Inflammatory macrophage treated with lipopolysaccharide for 4 hours (primary cell): ENCODE data around the gene EDARADD.
"Not testable (repeated sequence)": the region's sequence is repeated elsewhere in the genome, so short reads cannot be mapped to it uniquely, and the experiment has no call there.

Source experiments
- DNase-seq: peaks from one replicate; pipeline ENCODE4 v3.0.0-alpha.2; 2020

Gene EDARADD

DNA sequence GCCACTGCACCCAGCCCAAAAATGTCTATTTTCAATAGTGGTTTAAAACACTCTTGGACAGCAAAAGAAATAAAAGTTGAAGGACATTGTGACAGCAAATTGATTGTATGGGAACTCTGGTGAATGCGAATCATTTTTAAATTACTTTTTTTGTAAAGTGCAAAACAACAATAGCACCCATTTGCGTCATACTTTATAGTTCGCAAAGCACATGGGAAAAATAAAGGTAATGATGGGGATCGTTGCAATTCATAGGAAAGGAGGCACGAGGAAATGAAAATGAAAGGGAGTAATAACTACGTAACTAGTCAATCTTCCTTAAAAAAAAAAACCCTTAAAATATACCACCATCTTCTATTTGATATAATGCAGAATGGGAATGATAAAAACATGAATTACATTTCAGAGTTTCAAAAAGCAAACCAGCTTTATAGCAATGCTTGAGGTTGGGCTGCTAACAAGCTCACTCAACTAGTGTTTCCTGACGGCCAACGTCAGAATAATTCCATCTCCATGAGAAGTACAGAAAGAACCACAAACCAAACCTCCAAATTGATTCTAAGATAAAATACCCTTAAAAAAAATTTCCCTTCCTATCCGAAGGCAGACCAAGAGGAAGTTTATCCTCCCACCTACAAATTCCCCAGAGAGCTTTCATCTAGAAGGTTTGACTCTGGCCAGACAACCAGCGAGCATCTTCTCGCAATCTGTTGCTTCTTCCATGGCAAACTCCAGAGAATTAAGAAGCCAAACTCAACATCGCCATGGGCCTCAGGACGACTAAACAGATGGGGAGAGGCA is at the start of gene EDARADD:
EDARADD (plus strand) TSS at position 606 of the 801 bp plus-strand sequence; CDS start at position 765, 159 bp downstream.
- DNase-seq = peak; percentile 21

DNA sequence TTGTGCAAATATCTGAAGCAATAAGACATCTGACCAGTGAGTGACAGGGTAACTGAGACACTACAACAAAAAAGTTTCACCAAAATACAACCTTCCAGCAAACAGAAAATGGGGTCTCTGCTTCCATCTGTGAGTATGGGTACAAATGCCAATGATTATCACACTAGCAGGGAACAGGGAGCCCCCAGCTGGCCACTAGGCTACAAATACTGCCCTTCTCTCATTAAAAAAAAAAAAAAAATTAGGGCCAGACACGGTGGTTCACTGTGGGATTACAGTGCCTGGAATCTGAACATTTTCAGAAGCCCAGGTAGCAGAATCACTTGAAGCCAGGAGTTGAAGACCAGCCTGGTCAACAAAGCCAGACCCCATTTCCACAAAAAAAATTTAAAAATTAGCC is 48.4 kb upstream of the EDARADD start:
- DNase-seq = peak; percentile 6

DNA sequence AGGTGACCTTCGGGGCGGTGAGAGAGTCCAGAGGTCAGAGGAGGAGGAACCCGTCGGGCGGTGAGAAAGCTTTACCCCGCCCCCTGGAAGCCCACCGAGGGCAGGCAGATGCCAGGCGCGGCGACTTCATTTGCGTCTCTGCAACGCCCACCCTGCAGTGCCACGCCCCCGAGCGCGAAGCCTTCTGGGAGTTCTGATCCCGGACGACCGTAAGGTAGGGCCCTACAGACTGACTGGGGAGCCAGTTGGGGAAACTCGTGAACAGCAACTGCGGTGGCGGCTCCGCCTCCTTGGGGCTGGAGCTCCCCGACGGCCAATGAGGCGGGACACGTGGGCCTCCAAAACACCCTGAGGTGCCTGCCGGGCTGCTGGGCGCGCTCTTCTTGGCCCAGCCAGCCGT is 46.0 kb upstream of the EDARADD start:
- no peak for DNase-seq

DNA sequence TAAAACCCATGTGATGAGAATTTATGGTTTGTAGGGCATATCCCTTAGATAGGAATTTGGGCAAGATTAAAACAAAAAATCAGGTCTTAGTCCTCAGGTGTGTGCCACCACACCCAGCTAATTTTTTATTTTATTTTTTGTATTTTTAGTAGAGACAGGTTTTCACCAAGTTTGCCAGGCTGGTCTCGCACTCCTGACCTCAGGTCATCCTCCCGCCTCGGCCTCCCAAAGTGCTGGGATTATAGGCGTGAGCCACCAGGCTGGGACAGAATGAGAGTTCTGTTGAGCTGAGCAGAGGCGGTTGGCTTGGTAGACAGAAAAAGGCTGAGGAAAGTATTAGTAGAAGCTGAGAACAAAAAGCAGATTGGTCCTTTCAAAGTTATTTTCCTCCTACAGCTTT is 43.8 kb upstream of the EDARADD start:
- DNase-seq = no peak

DNA sequence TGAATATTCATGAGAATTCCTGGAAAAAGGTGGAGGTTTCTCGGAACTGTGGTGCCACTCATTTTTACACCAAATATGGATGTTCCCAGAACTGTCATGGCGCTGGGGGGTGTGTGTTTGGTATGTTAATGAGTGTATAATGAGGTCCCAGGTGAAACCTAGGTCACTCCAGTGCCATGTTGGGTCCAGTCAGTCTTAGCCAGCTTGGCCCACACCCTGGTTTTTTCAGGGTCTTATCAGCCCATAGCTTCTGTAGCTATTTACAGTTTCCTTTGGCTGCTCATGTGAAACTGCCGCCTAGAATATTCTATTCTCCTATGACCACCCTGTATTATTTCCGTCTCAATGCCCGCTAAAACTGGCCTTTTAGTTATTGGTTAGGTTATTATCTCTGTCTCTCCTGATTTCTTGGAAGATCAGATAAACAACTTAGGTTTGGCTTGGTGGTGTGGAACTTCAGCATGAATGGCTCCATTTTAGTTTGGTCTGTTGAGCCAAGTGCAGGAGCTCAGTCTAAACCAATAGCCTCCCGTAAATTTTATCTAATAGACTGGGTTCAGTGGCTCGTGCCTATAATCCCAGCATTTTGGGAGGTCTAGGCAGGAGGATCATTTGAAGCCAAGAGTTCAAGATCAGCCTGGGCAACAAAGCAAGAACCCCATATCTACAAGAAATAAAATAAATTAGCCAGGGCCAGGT is 42.1 kb upstream of the EDARADD start:
- no peak for DNase-seq

DNA sequence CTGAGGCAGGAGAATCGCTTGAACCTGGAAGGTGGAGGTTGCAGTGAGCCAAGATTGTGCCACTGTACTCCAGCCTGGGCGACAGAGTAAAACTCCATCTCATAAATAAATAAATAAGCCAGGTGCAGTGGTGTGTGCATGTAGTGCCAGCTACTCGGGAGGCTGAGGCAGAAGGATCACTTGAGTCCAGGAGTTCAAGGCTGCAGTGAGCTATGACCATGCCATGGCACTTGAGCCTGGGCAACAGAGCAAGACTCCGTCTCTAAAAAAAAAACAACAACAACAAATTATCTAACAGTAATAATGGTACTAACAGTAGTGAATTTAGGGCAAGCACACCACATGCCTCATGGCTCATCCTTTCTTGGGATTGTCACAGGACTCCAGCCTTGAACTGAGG is 41.3 kb upstream of the EDARADD start:
- DNase-seq = not testable (repeated sequence)

DNA sequence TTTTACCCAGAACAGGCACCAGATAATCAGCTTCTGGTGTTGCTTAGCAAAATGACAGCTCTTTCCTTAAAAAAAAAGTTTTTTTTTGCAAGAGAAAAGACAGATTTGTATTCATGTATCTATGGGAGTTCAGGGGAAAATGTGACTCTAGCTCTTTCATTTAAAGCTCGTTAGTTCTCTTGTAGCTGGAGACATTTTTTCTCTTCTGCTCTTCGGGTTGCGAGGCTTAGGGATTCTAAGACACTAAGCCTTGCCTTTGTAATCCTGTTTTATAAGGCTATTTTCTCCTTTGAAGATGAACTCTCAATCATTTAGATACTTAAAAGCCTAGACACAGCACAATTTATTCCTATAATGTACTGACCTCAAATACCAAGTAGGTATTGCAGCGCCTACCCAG is 40.3 kb upstream of the EDARADD start:
- no peak for DNase-seq

DNA sequence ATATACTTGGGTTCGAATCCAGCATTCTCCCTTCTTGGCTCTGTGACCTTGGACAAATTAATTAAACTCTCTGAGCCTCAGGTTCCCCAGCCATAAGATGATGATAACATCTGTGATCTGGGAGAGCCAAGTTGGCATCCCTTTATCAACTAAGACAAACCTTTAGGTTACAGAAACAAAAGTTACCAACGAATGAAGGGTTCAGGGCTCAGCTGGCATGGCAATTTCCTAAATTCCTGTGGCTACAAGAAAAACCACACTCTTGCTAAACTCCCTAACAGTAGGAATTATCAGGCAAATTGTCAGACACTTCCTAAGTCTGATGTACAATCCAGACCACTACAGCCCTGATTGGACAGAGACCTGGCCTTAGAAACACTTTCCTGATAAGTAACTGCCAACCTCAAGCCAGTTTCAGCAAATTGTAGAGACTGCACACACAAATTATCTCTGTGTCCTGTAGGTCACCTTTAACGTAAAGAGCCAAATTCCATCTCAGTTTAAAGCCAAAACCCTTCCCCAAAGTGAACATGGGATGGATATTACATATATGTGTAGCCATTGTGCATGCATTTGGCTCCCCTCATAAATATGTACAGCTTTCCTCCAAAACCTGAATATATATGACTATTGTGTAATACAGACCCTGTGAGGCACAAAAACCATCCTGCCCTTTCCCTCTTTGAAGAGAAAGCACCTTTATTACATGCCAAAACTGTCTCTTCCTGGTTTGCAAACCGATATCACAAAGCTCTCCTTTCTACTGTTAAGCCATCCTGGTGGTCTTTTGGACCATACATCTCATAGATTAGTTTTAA is 39.5 kb upstream of the EDARADD start:
- DNase-seq = no peak

DNA sequence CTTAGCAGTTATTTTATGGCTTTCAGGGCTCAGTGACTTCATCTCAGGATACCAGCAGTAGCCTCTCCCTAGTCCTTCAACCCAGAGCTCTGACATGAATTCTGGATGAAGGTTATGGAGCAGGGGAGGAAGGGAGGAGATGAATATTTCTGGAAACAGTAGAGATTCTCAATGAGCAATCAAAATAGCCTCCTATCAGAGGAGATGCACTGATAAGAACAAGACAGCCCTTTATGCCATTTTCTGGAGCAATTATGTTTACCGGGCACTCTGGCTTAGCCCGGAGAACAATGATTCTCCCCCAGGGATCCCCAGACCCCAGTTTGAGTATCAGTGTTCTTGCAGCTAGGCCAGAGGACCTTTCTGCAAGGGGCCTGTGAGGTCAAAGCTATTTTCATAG is 37.9 kb upstream of the EDARADD start:
- no peak for DNase-seq

DNA sequence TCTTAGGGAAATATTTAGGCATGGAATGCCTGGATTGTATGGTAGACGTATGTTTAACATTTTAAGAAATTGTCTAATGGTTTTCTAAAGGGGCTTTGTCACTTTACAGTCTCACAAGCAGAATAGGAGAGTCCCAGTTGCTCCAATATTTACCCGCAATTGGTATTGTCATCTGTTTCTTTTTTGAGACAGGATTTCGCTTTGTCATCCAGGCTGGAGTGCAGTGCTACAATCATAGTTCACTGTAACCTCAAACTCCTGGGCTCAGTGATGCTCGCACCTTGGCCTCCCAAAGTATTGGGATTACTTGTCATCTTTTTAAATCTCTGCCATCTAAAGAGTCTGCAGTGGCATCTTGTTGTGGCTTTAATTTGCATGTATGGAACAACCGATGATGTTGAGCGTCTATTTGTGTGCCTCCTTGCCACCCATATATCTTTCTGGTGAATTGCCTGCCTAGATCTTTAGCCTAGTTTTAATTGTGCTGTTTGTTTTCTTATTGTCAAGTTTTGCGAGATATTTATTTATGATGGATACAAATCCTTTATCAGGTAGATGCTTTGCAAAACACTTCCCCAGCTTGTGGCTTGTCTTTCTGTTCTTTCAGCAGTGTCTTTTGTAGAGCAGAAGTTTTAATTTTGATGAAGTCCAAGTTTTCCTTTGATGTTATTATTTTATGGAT is 32.0 kb upstream of the EDARADD start:
- no peak for DNase-seq

DNA sequence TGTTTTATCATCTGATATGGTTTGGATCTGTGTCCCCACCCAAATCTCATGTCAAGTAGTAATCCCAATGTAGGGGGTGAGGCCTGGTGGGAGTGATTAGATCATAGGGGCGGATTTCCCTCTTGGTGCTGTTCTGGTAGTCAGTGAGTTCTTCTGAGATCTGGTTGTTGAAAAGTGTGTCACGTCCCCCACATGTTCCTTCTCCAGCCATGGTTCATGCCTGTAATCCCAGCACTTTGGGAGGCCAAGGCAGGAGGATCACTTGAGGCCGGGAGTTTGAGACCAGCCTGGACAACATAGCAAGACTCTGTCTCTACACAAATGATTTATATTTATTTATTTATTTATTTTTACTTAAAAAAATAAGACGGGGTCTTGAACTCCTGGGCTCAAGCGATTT is 30.8 kb upstream of the EDARADD start:
- DNase-seq = no peak

DNA sequence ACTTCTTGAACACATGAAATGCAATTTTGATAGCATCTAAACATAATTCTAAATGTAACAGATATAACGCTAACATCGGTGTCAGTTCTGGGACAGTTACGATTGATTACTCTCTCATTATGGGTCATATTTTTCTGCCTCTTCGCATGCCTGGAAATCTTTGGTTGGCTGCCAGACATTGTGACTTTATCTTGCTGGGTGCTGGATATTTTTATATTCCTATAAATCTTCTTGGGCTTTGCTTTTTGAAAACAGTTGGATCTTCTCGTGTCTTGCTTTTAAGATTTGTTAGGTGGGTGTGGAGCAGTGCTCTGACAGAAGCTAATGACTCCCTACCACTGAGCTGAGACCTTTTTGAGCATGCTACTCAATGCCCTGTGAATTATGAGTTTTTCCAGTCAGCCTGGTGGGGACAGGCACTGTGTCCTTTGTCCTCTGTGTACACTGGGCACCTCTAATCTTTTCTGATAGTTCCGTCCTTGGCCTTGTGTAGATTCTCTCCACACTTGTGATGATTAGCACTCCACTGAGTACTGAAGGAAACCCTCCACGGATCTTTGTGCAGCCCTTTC is 28.0 kb upstream of the EDARADD start:
- no peak for DNase-seq

DNA sequence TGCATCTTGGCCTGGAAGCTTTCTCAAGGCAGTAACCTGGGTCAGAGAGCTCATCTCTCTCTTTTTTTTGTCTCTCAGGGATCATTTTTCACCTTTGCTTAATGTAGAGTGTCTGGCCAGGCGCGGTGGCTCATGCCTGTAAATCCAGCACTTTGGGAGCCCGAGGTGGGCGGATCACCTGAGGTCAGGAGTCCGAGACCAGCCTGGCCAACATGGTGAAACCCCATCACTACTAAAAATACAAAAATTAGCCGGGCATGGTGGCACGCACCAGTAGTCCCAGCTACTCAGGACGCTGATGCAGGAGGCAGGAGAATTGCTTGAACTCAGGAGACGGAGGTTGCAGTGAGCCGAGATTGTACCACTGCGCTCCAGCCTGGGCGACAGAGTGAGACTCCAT is 27.4 kb upstream of the EDARADD start:
- DNase-seq = not testable (repeated sequence)

DNA sequence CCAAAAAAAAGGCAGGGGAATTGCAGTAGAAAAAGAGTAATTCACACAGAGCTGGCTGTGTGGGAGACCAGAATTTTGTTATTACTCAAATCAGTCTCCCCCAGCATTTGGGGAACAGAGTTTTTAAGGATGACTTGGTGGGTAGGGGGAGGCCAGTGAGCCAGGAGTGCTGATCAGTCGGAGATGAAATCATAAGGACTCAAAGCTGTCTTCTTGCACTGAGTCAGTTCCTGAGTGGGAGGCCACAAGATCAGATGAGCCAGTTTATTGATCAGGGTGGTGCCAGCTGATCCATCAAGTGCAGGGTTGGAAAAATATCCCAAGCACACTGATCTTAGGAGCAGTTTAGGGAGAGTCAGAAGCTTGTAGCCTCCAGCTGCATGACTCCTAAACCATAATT is 23.7 kb upstream of the EDARADD start:
- no peak for DNase-seq

DNA sequence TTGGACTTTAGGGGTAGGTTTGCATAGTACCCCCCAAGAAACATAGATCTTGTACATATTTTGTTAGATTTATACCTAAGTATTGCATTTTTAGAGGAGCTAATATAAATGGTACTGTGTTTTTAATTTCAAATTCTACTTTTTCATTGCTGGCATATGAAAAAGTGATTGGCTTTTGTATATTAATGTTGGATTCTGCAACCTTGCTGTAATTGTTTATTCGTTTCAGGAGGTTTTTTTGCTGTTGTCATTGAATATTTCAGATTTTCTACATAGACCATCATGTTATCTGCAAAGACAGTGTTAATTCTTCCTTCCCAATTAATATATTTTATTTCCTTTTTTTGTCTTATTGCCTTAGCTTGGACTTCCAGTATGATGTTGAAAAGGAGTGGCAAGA is 23.0 kb upstream of the EDARADD start:
- no peak for DNase-seq

DNA sequence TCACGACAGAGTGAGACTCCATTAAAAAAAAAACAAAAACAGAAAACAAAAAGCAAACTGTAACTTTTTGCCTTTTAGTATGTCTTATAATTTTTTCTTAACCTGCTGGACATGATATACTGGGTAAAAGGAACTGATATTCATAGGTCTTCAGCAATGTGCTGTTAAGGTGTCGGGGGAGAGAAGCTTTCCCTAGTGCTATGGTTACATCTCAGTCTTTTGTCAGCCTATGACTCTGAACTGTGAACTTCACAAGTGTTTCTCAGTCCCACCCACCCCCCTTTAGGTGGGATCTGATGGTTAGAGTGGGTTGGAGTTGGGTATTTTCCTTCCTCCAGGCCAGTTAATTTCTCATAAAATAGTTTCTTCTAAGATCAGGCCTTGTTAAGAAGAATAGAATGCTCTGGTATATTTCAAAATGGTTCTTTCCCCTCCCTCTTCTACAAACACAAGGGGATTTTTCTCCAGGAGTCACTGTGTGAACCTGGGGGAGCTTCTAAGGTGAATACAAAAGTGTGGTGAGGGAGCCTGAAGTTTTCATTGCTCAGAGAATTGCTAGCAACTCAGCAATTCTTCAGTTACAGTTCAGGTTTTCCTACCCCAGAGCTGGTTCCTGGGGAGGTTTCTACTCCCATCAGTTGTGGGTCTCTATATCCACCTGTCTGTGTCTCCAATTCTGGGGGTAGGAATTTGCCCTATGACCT is 16.1 kb upstream of the EDARADD start:
- no peak for DNase-seq

DNA sequence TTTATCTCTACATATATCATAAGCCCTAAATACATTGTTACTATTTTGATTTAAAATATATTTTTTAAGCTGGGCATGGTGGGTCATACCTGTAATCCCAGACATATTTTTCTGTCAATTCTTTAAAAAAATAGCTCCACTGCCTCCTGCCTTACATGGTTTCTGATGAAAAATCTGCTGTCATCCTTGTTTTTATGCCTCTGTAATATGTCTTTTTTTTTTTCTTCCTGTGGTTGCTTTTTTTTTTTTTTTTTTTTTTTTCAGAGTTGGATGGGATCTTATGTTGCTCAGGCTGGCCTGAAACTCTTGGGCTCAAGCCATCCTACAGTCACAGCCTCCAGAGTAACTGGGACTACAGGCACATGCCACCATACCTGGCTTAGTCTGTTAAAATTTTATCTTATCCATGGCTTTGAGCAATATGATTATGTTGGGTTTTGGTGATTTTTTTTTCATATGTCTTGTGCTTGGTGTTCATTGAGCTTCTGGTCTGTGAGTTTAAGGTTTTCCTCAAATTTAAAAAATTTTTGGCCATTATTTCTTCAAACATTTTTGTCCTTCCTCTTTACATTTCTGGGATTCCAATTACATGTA is 12.4 kb upstream of the EDARADD start:
- no peak for DNase-seq

DNA sequence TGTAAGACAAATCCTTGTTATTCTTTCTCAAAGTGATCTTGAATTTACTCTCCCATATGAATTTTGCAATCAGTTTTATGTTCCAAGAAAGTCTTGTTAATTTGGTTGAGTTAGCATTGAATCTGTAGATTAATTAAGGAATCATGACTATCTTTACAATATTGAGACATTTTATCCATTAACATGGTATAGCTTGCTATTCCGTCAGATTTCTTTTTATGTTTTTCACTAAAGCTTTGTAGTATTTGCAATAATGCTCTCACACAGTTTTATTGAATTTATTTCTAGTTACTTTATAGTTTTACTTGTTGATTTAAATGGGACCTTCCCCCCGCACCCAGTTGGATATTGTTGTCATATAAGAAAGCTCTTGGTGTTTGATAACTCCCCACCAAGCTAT is 5.8 kb upstream of the EDARADD start:
- no peak for DNase-seq

DNA sequence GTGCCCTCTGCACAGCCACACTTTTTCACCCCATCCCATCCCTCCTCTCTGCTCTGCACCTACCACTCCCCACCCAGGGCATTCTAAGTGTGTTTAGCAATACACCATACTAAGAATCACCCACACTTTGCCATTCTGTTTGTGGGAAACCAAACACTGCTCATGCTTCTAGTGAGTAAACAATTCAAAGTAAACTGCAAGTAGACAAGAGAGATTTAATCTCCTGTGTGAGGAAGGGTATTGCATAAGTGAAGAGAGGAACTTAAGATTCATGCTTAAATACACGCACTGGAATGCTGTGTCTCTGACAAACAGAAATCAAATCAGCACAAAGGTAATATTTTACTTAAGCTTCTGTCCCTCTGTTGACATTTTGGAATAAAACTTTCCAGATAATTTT is 4.8 kb upstream of the EDARADD start:
- DNase-seq = no peak

DNA sequence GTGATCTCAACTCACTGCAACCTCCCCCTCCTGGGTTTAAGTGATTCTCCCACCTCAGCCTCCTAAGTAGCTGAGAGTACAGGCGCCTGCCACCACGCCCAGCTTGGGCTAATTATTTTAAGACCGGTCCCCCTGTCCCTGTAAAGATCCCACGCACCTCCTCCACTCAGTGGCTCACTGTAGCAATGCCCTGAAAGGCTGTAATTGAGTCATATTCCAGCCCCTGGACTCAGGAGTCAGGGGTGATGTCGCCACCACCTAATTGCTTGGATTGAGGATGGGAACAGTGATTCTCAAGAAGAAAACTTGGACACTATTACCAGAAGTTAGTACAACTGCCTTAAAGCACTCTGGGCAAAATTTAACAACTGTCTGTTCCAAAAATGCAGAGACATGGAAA is 3.1 kb upstream of the EDARADD start:
- DNase-seq = no peak

DNA sequence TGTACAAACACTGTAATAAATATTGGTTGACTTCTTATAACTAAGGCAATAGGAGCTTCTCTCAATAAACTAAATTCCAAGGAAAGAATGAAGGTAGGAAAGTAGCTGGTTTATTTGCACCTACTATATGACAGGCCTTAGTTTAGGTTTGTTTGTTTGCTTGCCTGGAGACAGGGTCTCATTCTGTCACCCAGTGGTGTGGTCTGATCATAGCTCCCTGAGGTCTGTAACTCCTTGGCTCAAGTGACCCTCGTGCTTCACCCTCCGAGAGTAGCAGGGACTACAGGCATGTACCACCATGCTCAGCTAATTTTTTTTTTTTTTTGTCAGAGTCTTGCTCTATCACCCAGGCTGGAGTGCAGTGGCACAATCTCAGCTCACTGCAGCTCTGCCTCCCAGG is 1.9 kb upstream of the EDARADD start:
- DNase-seq = no peak

DNA sequence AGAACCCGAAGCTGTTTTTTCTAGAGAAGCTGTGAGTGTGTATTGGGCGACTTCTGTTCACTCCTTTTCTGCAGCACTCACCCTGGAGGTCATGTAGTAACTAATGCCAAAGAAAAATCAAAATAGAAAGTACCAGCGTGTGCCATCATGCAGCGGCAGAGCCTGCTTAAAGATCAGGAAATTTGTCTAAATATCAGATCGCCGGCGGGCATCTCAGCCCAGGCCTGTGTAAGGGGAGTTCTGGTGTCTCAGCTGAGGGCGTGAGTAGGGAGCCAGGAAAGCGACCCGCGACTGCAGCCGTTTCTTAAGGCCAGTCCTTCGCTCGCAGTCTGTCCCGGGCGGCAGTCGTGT is 768 bp downstream of the EDARADD start:
- DNase-seq = peak; percentile 15
